ENCODE measurements around the gene TTC8. TPM values are rescaled to one million over a fixed set of nuclear protein-coding genes. Genes with fewer than 3 reads are reported as not detected.

TTC8 gene
- polyA plus RNA-seq, 1 of the 3 experiments (the other 2 are of a cell fraction), result 51.6 TPM

GRCh38 chr14:88791252-88791621, 33.2 kb upstream of the TTC8 start:
- DNase-seq, result no peak
- Histone ChIP-seq H3K4me3 (ENCODE audit: low read depth in 2 of 2, low read length in 1 of 2) (peak overlapping the region in 1 of 2 experiments; percentile 59; a peak in 2 of 4 replicates), H3K9ac (no peak overlapping the region), H3K9me3 (no peaks in the 10 kb centered on the region), H3F3A (replicated peaks; ENCODE audit: insufficient read depth) (no peaks in the 10 kb centered on the region), H2AFZ (ENCODE audit: low read depth) (no peak overlapping the region), H3K4me1 (ENCODE audit: control insufficient read depth in 1 of 2, insufficient read depth in 2 of 2, low read depth in 1 of 2, low read length in 1 of 2) (peaks cover 0 to 2% of the 10 kb centered on the region in 2 experiments; a peak in 2 of 4 replicates), H3K79me2 (ENCODE audit: insufficient read depth) (no peaks in the 10 kb centered on the region), H4K20me1 (ENCODE audit: insufficient read depth) (peaks cover 2% of the 10 kb centered on the region; the same call in 1 of the 2 replicates), H3K27me3 (ENCODE audit: insufficient read depth) (peaks cover 20% of the 10 kb centered on the region), H3K27ac (ENCODE audit: low read depth in 2 of 2, low read length in 1 of 2) (peak overlapping the region in 1 of 2 experiments; percentile 94; a peak in 2 of 4 replicates), H3K36me3 (replicated peaks in 1 of 2; ENCODE audit: control insufficient read depth in 1 of 2, insufficient read depth in 2 of 2, low read length in 1 of 2) (no peaks in the 10 kb centered on the region), H3K4me2 (no peak overlapping the region), H3K9me2 (no peaks in the 10 kb centered on the region)
- POLR2A ChIA-PET, result interaction anchor here (0.9 to 8.0 kb wide), 5 partner anchors 35 to 194 kb away, joined by 3 to 92 read pairs (median 13); partner anchors contain the start of gene TTC8
- WGBS (ENCODE audit: low lambda C conversion rate), result 20% methylated on average over 3 of the region's 3 CpGs
- CTCF ChIA-PET, result interaction anchor here (0.7 to 5.1 kb wide), 8 partner anchors 35 to 250 kb away, joined by 3 to 46 read pairs (median 4); partner anchors contain the start of gene TTC8
- TF ChIP-seq JUND (IDR thresholded peaks at IDR 0.05) (no peak), MXI1 (IDR thresholded peaks at IDR 0.05; ENCODE audit: low read depth, low read length) (peak; percentile 14; the same call in 1 of the 2 replicates)

GRCh38 chr14:88791629-88792472, 32.6 kb upstream of the TTC8 start:
- peak overlapping the region; percentile 82 for H3K4me2 ChIP-seq
- H3K27me3 ChIP-seq (ENCODE audit: insufficient read depth), result peaks cover 20% of the 10 kb centered on the region
- H2AFZ ChIP-seq (ENCODE audit: low read depth), result peak overlapping the region; percentile 85
- peak; percentile 43 for DNase-seq
- H3K4me1 ChIP-seq (ENCODE audit: control insufficient read depth in 1 of 2, insufficient read depth in 2 of 2, low read depth in 1 of 2, low read length in 1 of 2), result peaks cover 0 to 2% of the 10 kb centered on the region in 2 experiments; a peak in 2 of 4 replicates
- no peaks in the 10 kb centered on the region for H3K36me3 ChIP-seq (replicated peaks in 1 of 2; ENCODE audit: control insufficient read depth in 1 of 2, insufficient read depth in 2 of 2, low read length in 1 of 2)
- CTCF ChIA-PET, result interaction anchor here (0.6 to 5.1 kb wide), 25 partner anchors 21 to 249 kb away, joined by 3 to 46 read pairs (median 4); partner anchors contain the start of gene TTC8
- H3K79me2 ChIP-seq (ENCODE audit: insufficient read depth), result no peaks in the 10 kb centered on the region
- no peak for TF ChIP-seq GATA2 (CRISPR knock-in tag; IDR thresholded peaks at IDR 0.05)
- TF ChIP-seq GABPA (IDR thresholded peaks at IDR 0.05; ENCODE audit: low read depth), result no peak
- TF ChIP-seq EZH2phosphoT487 (IDR thresholded peaks at IDR 0.05; ENCODE audit: borderline replicate concordance, low read depth), result no peak
- TF ChIP-seq RAD21 (IDR thresholded peaks at IDR 0.05; ENCODE audit: low read length), result no peak
- no peak for TF ChIP-seq SMC3 (IDR thresholded peaks at IDR 0.05; ENCODE audit: low read depth, low read length)
- no peak for TF ChIP-seq CTCF (IDR thresholded peaks at IDR 0.05)
- no peak for TF ChIP-seq CHD2 (IDR thresholded peaks at IDR 0.05; ENCODE audit: low read length, partially characterized antibody)
- TF ChIP-seq YY1 (IDR thresholded peaks at IDR 0.05; ENCODE audit: low read depth), result no peak
- TF ChIP-seq, protein P1, sequence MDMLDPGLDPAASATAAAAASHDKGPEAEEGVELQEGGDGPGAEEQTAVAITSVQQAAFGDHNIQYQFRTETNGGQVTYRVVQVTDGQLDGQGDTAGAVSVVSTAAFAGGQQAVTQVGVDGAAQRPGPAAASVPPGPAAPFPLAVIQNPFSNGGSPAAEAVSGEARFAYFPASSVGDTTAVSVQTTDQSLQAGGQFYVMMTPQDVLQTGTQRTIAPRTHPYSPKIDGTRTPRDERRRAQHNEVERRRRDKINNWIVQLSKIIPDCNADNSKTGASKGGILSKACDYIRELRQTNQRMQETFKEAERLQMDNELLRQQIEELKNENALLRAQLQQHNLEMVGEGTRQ (IDR thresholded peaks at IDR 0.05; ENCODE audit: borderline replicate concordance, low read depth, low read length), result no peak
- H3F3A ChIP-seq (replicated peaks; ENCODE audit: insufficient read depth), result no peaks in the 10 kb centered on the region
- H3K9me3 ChIP-seq, result no peaks in the 10 kb centered on the region
- peak overlapping the region; percentile 59 to 62; a peak in 3 of 4 replicates for H3K4me3 ChIP-seq (ENCODE audit: low read depth in 2 of 2, low read length in 1 of 2)
- H3K9ac ChIP-seq, result no peak overlapping the region
- WGBS (ENCODE audit: low lambda C conversion rate), result 10% methylated on average over 20 of the region's 52 CpGs
- peaks cover 2% of the 10 kb centered on the region; the same call in 1 of the 2 replicates for H4K20me1 ChIP-seq (ENCODE audit: insufficient read depth)
- peak overlapping the region in 1 of 2 experiments; percentile 94; a peak in 2 of 4 replicates for H3K27ac ChIP-seq (ENCODE audit: low read depth in 2 of 2, low read length in 1 of 2)
- H3K9me2 ChIP-seq, result no peaks in the 10 kb centered on the region
- POLR2A ChIA-PET, result interaction anchor here (0.9 to 8.0 kb wide), 11 partner anchors 34 to 242 kb away, joined by 3 to 92 read pairs (median 4); partner anchors contain the start of gene TTC8

Data from SK-N-SH (cell line).